ENCODE data around the gene CCDC14.

The CCDC14 gene

DNA sequence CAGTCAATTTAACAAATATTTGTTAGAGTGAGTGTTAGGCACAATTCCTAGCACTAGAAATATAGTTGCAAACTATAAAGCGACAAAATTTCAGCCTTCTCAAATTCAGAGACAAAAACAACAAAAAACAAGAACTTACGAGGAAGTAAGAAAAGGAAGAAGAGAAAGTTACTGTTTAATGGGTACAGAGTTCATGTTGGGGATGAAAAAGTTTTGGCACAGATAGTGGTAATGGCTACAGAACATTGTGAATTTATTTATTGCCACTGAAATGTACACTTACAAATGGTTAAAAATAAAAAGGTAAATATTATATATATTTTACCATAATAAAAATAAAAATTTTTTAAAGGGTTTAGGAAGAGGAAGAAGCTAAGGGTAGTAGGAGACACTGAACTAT lies 21.3 kb downstream of the CCDC14 start:
- TF ChIP-seq, protein P1, sequence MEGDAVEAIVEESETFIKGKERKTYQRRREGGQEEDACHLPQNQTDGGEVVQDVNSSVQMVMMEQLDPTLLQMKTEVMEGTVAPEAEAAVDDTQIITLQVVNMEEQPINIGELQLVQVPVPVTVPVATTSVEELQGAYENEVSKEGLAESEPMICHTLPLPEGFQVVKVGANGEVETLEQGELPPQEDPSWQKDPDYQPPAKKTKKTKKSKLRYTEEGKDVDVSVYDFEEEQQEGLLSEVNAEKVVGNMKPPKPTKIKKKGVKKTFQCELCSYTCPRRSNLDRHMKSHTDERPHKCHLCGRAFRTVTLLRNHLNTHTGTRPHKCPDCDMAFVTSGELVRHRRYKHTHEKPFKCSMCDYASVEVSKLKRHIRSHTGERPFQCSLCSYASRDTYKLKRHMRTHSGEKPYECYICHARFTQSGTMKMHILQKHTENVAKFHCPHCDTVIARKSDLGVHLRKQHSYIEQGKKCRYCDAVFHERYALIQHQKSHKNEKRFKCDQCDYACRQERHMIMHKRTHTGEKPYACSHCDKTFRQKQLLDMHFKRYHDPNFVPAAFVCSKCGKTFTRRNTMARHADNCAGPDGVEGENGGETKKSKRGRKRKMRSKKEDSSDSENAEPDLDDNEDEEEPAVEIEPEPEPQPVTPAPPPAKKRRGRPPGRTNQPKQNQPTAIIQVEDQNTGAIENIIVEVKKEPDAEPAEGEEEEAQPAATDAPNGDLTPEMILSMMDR (IDR thresholded peaks at IDR 0.05; ENCODE audit: poor library complexity, severe bottlenecking) = no peak
- peaks cover 2% of the 10 kb centered on the region for H3K9me3 ChIP-seq (ENCODE audit: severe bottlenecking)
- H3K27me3 ChIP-seq (ENCODE audit: insufficient read depth, poor library complexity, severe bottlenecking) = no peaks in the 10 kb centered on the region
- DNase-seq (ENCODE audit: low spot score) (no peak), ATAC-seq (ENCODE audit: low read depth) (no peak)
- H3K36me3 ChIP-seq (ENCODE audit: low read depth) = peaks cover 88% of the 10 kb centered on the region
- H3K4me3 ChIP-seq (ENCODE audit: severe bottlenecking) = no peak overlapping the region
- no peaks in the 10 kb centered on the region for H3K4me1 ChIP-seq (ENCODE audit: insufficient read depth, poor library complexity, severe bottlenecking)
- H3K27ac ChIP-seq (ENCODE audit: poor library complexity, severe bottlenecking) = no peak overlapping the region

GRCh38 chr3:123936400-123936799 lies 24.6 kb downstream of the CCDC14 start:
- Histone ChIP-seq H3K27ac (ENCODE audit: poor library complexity, severe bottlenecking) (no peak overlapping the region), H3K4me1 (ENCODE audit: insufficient read depth, poor library complexity, severe bottlenecking) (no peaks in the 10 kb centered on the region), H3K36me3 (ENCODE audit: low read depth) (peaks cover 85% of the 10 kb centered on the region), H3K4me3 (ENCODE audit: severe bottlenecking) (no peak overlapping the region), H3K9me3 (ENCODE audit: severe bottlenecking) (peaks cover 2% of the 10 kb centered on the region), H3K27me3 (ENCODE audit: insufficient read depth, poor library complexity, severe bottlenecking) (no peaks in the 10 kb centered on the region)
- TF ChIP-seq, protein P1 (IDR thresholded peaks at IDR 0.05; ENCODE audit: poor library complexity, severe bottlenecking) = no peak
- no peak for ATAC-seq (ENCODE audit: low read depth)
- no peak for DNase-seq (ENCODE audit: low spot score)

DNA sequence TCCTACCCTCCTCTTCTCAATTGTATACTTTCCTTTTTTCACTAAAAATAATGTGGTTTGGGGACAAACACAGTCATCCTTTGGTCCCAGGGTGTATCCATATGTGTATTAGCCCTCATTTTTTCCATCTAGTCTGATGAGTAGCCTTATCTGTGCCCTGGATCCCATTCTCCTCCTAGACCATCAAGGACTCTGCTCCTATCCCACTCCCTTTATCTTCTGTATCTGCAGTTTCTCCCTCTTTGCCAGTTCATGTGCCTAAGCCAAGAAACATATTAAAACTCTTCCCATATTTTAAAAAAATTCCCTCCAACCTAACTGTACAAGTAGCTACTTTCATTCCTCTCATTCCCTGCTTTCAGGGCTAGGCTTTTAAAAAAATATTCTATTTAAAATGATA lies 25.2 kb downstream of the CCDC14 start:
- no peak overlapping the region for H3K27ac ChIP-seq (ENCODE audit: poor library complexity, severe bottlenecking)

DNA sequence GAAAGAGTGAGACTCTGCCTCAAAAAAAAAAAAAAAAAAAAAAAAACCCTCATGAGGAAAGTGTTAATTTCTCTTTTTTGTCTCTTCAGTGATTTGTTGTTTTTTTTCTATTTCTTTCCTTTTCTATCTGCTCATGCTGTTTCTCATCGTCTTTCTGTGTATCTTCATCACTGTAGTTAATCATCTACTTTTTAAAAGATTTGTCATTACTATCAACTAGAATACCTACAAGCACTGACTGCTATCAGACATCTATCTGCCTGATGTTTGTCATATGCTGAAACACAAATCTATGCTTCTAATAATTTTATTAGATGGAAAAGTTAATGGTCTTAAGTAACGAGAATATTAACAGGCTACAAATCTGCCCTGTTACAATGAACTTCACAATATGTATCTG lies 26.8 kb downstream of the CCDC14 start:
- ATAC-seq (ENCODE audit: low read depth) = no peak
- TF ChIP-seq, protein P1 (IDR thresholded peaks at IDR 0.05; ENCODE audit: poor library complexity, severe bottlenecking) = no peak
- Histone ChIP-seq H3K36me3 (ENCODE audit: low read depth) (peaks cover 87% of the 10 kb centered on the region), H3K4me1 (ENCODE audit: insufficient read depth, poor library complexity, severe bottlenecking) (no peaks in the 10 kb centered on the region), H3K4me3 (ENCODE audit: severe bottlenecking) (no peak overlapping the region), H3K27me3 (ENCODE audit: insufficient read depth, poor library complexity, severe bottlenecking) (no peaks in the 10 kb centered on the region), H3K9me3 (ENCODE audit: severe bottlenecking) (no peaks in the 10 kb centered on the region), H3K27ac (ENCODE audit: poor library complexity, severe bottlenecking) (no peak overlapping the region)
- no peak for DNase-seq (ENCODE audit: low spot score)

More for the DNA sequence above, 25.2 kb downstream of the CCDC14 start:
- Histone ChIP-seq H3K36me3 (ENCODE audit: low read depth) (peaks cover 87% of the 10 kb centered on the region), H3K4me3 (ENCODE audit: severe bottlenecking) (no peak overlapping the region), H3K9me3 (ENCODE audit: severe bottlenecking) (peaks cover 2% of the 10 kb centered on the region), H3K27me3 (ENCODE audit: insufficient read depth, poor library complexity, severe bottlenecking) (no peaks in the 10 kb centered on the region), H3K4me1 (ENCODE audit: insufficient read depth, poor library complexity, severe bottlenecking) (no peaks in the 10 kb centered on the region)
- no peak for ATAC-seq (ENCODE audit: low read depth)
- no peak for DNase-seq (ENCODE audit: low spot score)
- TF ChIP-seq, protein P1 (IDR thresholded peaks at IDR 0.05; ENCODE audit: poor library complexity, severe bottlenecking) = no peak

- Histone ChIP-seq H3K4me3 (ENCODE audit: severe bottlenecking) (no peak overlapping the region), H3K9me3 (ENCODE audit: severe bottlenecking) (no peaks in the 10 kb centered on the region), H3K36me3 (ENCODE audit: low read depth) (peaks cover 73% of the 10 kb centered on the region), H3K4me1 (ENCODE audit: insufficient read depth, poor library complexity, severe bottlenecking) (no peaks in the 10 kb centered on the region), H3K27me3 (ENCODE audit: insufficient read depth, poor library complexity, severe bottlenecking) (no peaks in the 10 kb centered on the region), H3K27ac (ENCODE audit: poor library complexity, severe bottlenecking) (no peak overlapping the region)
- DNase-seq (ENCODE audit: low spot score) (no peak), ATAC-seq (ENCODE audit: low read depth) (no peak)
- TF ChIP-seq, protein P1 (IDR thresholded peaks at IDR 0.05; ENCODE audit: poor library complexity, severe bottlenecking) = no peak
Measured at GRCh38 chr3:123930445-123930844, 30.6 kb downstream of the CCDC14 start.

All from RWPE2 (cell line).